NCI-H345 treated with DMSO at 0.1 percent for 48 hours (cell line): ENCODE results near the gene EXOC4.

ENCODE experiments used
- DNase-seq: peaks from one replicate; lab custom pipeline; 2025; ENCODE audit not compliant: unreplicated experiment; lab: John Stamatoyannopoulos, UW

EXOC4 gene

DNA sequence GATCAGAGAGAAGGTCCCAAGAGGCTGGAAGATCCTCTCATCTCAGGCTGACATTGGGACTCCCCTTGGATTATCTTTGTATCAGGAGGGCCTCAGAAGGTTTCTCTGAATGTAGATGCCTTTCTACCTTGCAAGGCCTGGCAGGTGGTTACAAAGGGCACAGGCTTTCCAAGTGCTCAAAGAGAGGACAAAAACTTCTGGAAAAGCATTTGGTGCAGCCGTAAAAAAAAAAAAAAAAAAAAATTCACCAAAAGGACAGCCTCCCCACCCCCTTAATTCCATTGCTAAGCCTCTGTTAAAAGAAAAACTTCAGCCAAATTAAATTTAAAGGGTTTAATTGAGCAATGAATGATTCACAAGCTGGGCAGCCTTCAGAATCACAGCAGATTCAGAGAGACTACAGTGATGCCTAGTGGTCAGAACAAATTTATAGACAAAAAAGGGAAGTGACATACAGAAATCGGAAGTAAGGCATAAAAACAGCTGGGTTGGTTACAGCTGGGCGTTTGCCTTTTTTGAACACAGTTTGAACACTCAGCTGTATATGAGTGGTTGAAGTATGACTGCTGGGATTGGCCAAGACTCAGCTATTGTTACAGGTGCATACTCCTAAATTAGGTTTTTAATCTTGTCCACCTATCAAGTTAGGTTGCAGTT is 831.7 kb downstream of the EXOC4 start:
- no peak for DNase-seq

DNA sequence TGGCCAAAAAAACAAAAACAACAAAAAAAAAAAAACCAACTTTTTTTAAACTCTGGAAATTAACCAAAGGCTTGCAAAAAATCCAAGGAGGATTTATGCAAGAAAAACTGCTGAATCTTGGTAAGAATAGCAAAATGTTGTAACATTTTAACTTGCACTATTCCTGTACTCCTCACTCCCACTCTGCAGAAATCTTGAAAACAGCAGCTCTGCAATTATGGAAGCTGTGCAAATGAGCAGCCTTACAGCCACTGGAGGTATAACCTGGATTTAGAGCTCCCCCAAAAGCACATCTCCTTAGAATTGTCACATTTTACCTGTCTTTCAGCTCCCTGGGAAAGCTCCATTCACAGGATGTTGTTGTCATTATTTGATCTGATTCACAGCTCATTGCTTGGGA is 832.4 kb downstream of the EXOC4 start:
- DNase-seq = no peak

DNA sequence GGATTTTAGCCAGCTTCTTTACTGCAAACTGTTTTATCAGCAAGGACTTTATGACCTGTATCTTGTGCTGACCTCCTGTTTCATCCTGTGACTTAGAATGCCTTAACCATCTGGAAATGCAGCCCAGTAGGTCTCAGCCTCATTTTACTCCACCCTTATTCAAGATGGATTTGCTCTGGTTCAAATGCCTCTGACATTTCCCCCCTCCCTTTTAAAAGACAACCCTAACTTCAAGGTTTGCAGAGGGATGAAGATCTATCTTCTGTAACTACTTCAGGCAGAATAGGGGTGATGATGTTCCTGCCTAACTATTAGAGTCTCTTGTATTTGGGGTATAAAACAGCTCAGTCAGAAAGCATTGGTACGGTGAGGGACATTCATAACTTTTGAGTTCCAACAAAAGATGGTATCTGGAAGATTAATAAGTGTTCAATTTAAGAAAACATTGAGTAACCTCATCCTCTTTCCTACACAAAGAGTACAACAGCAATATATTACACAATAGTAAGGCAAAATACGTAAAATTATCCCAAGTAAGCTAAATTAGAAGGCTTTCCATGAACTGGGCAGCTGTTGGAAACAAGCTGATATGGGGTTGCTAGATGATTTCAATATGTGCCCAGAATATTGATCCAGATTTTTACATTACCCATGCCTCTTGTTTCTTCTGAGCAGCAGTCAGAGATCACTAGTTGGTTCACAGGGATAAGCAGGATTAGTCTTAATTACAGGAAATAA is 834.3 kb downstream of the EXOC4 start:
- DNase-seq = no peak

DNA sequence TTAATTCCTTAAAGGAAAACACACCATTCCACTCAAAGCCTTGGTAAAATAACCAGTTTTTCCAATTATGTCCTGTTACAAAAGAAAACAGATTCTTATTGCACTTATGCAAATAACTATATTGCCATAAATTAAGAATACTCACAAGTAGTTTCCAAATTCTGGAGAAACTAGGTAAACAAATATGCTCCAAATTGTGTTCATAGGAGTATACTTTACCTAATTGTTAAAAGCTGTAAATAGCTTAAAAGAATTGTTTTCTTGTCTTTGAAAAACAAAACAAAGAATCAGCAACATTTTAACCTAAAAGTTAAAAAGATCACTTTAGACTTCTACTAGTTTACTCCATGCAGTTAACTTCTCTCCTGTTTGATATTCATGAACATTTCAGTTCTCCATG is 835.3 kb downstream of the EXOC4 start:
- DNase-seq = no peak

DNA sequence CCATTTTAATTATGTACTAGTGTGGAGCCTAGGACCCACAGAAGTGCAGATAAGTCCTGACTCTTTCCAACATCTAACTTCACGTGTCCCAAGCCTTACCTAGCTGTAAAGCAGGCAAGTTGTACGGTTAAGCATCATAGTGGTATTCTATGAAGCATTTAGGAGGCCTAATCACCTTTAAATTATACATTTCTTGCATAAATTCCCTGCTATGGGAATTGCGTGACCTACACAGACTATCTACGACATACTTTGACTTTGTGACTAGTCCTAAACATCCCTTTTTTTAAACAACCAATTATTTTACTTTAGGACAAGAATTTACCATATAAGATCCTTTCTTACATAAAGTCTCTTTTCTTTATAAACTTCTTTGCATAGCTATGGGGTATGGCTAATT is 836.6 kb downstream of the EXOC4 start:
- no peak for DNase-seq

DNA sequence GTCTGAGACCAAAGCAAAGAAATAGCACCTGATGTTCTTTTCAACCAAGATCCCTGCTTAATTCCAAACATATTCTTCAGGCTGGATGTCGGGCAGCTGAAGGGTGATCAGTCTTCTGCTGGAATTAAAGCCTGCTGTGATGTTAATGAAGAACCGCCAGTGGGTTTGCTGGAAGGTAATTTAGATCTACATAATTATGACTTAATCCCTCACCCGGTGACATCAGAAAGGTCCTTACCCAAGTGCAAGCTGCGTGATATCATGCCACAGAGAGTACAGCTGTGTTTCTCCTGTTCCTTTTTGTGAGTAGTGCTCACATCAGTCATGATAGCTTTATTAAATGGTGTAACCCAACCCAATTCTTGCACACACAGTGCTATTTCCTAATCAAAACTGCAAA is 845.2 kb downstream of the EXOC4 start:
- no peak for DNase-seq

DNA sequence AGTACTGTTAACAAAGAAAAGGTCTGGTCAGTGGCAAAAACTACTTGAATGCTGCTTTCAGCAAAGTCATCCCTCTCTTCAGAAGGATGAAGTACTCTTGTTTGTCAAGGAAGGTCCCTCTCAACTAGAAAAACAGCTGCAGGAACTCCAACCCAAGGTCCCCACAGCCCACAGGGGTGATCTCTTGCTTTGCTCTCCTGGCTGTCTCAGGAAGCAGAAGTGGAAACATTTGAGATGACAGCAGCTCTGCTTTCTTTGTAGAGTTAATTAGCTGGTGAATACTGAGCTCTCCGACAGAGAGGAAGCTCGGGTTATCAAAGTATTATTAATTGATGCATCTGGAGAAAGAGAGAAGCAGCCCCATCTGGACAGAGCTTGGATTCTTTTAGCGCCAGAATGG is 848.8 kb downstream of the EXOC4 start:
- no peak for DNase-seq

DNA sequence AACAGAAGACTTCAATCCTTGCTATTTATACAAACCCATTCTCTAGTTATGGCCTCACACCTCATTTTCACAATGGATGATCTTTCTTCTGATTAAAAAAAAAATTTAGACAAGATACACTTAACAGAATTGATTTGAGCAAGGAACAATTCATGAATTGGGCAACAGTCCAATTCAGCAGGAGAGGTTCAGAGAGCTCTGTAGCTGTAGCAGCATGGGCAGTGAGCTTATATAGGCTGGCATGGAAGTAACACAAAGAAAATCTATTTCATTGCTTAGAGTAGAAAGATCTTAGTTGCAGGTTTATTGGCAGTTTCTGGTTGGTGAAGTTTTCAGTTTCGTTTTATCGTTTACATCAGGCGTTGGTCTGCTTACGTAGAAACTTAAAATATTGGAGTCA is 851.3 kb downstream of the EXOC4 start:
- DNase-seq = no peak

DNA sequence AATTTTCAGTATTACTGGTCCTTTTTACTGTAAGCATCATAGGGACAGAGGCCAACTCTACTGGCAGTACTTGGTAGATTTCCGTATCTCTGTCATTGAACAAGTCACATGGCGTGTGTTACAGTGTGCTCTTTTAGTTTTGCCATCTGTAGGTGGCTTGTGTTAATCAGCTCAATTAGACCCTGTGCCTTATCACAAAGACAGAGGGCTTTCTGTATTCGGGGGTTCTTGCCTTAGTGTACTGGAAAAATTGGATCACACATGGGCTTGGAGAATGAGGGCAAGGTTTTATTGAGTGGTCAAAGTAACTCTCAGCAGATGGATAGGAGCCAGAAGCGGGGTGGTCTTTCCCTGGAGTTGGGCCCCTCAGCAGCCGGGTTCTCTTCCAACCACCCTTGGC is 853.0 kb downstream of the EXOC4 start:
- no peak for DNase-seq

DNA sequence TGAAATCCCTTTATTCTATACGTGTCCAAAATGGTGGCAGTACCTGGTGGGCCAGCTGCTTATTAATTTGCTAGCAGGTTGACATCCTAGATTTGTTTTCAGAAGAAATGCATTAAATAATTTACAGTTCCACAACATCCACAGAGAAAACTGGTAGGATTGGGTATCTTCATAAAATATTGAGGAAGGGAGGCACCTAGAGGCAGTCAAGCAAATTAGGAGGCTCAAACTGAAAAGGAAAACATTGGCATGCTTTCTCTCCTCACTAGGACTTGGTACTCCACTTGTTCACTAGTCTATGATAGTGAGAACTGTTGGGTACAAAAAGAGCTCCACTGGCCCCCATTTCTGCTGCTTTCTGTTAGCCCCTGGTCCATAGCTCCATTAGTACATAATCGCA is 855.9 kb downstream of the EXOC4 start:
- DNase-seq = no peak

DNA sequence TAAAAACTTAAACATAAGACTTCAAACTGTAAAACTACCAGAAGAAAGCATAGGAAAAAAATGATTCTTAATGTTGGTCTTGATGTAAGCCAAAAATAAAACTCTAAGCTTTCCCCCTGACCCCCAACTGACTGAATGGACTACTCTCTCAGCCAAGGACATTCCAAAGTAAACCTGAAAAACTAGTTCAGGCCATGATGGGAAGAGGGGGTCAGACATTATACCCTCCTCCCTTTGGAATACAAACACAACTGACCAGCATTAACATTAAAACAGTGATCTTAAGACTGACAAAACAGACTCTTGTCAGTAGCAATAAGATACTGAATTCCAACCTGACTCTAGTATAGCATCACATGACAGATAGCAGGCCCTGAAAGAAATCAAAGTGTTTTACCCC is 860.8 kb downstream of the EXOC4 start:
- DNase-seq = no peak

DNA sequence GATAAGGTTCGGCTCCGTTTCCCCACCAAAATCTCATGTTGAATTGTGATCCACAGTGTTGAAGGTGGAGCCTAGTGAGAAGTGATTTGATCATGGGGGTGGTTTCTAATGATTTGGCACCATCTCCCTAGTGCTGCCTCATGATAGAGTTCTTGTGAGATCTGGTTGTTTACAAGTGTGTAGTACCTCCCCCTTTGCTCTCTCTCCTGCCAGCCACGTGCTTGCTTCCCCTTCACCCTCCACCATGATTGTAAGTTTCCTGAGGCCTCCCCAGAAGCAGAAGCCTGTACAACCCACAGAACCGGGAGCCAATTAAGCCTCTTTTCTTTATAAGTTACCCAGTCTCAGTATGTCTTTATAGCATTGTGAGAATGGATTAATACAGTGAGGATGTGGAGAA is 862.1 kb downstream of the EXOC4 start:
- DNase-seq = no peak
